ENCODE results near the gene PRKCH.

The PRKCH gene

DNA sequence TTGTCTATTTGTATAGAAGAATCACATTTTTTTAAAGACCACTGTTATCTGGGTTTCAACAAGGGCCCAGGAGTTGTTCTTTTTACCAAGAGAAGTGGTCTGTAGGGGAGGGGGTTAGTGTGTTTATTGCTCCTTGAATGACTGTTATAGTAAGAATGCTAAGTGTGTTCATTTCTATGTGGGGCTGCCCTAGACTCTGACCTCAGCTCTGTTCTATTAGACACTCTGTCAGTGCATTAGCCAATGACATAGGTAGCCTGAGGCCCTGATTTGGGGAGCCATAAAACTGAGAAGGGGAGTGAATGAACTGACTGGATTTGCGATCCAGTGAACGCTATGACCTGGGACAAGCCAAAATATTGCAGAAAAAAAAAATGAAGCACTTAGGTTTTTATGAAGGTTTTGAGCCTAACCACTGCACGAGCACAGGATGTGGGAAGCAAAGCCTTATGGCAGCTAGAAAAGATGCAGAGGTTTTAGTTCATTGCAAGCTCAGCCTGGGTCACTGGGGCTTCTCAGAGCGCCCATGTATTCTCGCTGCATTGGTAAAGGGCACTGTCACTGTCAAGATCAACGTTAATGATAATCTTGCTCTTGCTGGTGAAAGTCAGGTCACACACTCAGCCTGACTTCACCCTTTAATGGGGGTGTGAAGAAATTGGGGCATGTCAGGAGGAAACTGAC is 63.8 kb downstream of the PRKCH start (continued):
- TF ChIP-seq, protein P1, sequence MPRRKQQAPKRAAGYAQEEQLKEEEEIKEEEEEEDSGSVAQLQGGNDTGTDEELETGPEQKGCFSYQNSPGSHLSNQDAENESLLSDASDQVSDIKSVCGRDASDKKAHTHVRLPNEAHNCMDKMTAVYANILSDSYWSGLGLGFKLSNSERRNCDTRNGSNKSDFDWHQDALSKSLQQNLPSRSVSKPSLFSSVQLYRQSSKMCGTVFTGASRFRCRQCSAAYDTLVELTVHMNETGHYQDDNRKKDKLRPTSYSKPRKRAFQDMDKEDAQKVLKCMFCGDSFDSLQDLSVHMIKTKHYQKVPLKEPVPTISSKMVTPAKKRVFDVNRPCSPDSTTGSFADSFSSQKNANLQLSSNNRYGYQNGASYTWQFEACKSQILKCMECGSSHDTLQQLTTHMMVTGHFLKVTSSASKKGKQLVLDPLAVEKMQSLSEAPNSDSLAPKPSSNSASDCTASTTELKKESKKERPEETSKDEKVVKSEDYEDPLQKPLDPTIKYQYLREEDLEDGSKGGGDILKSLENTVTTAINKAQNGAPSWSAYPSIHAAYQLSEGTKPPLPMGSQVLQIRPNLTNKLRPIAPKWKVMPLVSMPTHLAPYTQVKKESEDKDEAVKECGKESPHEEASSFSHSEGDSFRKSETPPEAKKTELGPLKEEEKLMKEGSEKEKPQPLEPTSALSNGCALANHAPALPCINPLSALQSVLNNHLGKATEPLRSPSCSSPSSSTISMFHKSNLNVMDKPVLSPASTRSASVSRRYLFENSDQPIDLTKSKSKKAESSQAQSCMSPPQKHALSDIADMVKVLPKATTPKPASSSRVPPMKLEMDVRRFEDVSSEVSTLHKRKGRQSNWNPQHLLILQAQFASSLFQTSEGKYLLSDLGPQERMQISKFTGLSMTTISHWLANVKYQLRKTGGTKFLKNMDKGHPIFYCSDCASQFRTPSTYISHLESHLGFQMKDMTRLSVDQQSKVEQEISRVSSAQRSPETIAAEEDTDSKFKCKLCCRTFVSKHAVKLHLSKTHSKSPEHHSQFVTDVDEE (CRISPR knock-in tag; IDR thresholded peaks at IDR 0.05): no peak
- no peak for TF ChIP-seq ESRRG (CRISPR knock-in tag; IDR thresholded peaks at IDR 0.05)

DNA sequence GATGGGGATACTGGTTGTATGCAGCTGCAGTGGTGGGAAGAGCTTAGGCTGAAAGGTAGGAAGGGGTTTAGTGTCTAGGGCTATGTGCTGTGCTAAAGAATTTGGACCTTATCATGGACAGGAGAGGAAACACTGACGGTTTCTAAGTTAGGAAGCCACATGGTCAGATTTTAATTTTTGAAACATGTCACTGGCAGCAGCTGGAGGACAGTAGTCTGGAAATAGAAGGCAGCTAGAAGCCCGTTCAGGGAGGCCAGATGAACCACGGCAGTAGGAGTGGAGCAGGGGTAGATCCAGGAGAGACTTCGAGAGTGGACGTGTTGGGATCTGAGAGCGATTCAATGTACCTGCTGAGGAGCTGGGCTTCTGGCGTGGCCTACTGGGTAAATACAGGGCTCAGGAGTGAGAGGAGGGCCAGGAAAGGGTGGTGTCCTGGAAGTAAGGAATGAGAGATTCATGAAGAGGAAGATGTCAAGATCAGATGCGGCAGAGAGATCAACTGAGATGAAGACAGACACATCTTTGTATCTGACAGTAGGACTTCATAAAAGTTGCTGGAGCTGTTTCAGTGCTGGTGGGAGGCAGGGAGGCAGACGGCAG is 64.9 kb downstream of the PRKCH start:
- no peak for TF ChIP-seq SNAI2 (CRISPR knock-in tag; IDR thresholded peaks at IDR 0.05)
- TF ChIP-seq CREB5 (CRISPR knock-in tag; IDR thresholded peaks at IDR 0.05; ENCODE audit: low read depth): no peak
- no peak for TF ChIP-seq ZNF8 (CRISPR knock-in tag; IDR thresholded peaks at IDR 0.05)
- TF ChIP-seq PATZ1 (CRISPR knock-in tag; IDR thresholded peaks at IDR 0.05; ENCODE audit: borderline replicate concordance): no peak
- no peak for TF ChIP-seq RARB (CRISPR knock-in tag; IDR thresholded peaks at IDR 0.05)
- TF ChIP-seq ZFP30 (CRISPR knock-in tag; IDR thresholded peaks at IDR 0.05): no peak
- TF ChIP-seq TOX (CRISPR knock-in tag; IDR thresholded peaks at IDR 0.05; ENCODE audit: borderline replicate concordance): no peak
- TF ChIP-seq ZNF565 (CRISPR knock-in tag; conservative IDR thresholded peaks at IDR 0.05; ENCODE audit: low read depth): no peak
- TF ChIP-seq, protein P1 (CRISPR knock-in tag; IDR thresholded peaks at IDR 0.05): no peak
- TF ChIP-seq CSDC2 (CRISPR knock-in tag; IDR thresholded peaks at IDR 0.05): no peak
- TF ChIP-seq PPARA (CRISPR knock-in tag; IDR thresholded peaks at IDR 0.05; ENCODE audit: borderline replicate concordance): no peak
- TF ChIP-seq ZC3H10 (CRISPR knock-in tag; IDR thresholded peaks at IDR 0.05): no peak
- no peak for TF ChIP-seq ISL1 (CRISPR knock-in tag; IDR thresholded peaks at IDR 0.05)
- no peak for TF ChIP-seq OSR1 (CRISPR knock-in tag; IDR thresholded peaks at IDR 0.05)
- TF ChIP-seq CSRNP3 (CRISPR knock-in tag; IDR thresholded peaks at IDR 0.05): no peak
- TF ChIP-seq ARNTL (CRISPR knock-in tag; IDR thresholded peaks at IDR 0.05; ENCODE audit: borderline replicate concordance, low read depth): no peak
- TF ChIP-seq TCF4 (CRISPR knock-in tag; IDR thresholded peaks at IDR 0.05; ENCODE audit: borderline replicate concordance): no peak
- TF ChIP-seq BACH2 (CRISPR knock-in tag; IDR thresholded peaks at IDR 0.05; ENCODE audit: borderline replicate concordance): no peak

DNA sequence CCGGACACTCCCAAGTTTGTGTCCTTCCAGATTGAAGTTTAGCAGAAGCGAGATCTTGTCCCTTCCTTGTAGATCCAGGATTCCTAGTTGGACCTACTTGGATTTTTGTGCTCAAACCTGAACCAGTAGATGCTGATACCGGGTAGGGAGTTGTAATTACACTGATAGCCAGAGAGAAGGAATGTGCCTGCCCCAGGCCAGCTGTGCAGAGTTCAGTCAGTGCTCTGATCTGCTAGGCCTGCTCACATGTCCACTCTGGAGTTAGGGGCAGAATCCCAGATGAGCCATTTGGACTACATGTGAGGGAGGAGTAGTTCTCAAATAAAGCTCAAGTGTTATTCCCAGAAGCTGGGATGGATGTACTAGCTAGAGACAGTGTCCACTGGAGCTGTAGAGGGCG is 65.7 kb downstream of the PRKCH start:
- no peak for ATAC-seq
- TF ChIP-seq SNAI2 (CRISPR knock-in tag; IDR thresholded peaks at IDR 0.05) (no peak), GLIS3 (CRISPR knock-in tag; IDR thresholded peaks at IDR 0.05) (no peak), CSRNP3 (CRISPR knock-in tag; IDR thresholded peaks at IDR 0.05) (no peak), PATZ1 (CRISPR knock-in tag; IDR thresholded peaks at IDR 0.05; ENCODE audit: borderline replicate concordance) (no peak), OSR1 (CRISPR knock-in tag; IDR thresholded peaks at IDR 0.05) (no peak), ZFP30 (CRISPR knock-in tag; IDR thresholded peaks at IDR 0.05) (no peak), ZFP3 (CRISPR knock-in tag; IDR thresholded peaks at IDR 0.05) (no peak)
- TF ChIP-seq, protein P2, sequence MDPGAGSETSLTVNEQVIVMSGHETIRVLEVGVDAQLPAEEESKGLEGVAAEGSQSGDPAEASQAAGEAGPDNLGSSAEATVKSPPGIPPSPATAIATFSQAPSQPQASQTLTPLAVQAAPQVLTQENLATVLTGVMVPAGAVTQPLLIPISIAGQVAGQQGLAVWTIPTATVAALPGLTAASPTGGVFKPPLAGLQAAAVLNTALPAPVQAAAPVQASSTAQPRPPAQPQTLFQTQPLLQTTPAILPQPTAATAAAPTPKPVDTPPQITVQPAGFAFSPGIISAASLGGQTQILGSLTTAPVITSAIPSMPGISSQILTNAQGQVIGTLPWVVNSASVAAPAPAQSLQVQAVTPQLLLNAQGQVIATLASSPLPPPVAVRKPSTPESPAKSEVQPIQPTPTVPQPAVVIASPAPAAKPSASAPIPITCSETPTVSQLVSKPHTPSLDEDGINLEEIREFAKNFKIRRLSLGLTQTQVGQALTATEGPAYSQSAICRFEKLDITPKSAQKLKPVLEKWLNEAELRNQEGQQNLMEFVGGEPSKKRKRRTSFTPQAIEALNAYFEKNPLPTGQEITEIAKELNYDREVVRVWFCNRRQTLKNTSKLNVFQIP (CRISPR knock-in tag; IDR thresholded peaks at IDR 0.05; ENCODE audit: borderline replicate concordance, low read depth): no peak

More for the DNA sequence above, 64.9 kb downstream of the PRKCH start:
- no peak for ATAC-seq

Data from SK-N-SH treated with all-trans-retinoic acid at 6 μM for 48 hours (cell line).